HEK293 (cell line): ENCODE measurements around the gene MEX3A.

Experiments used
- PATZ1 ChIP-seq: fragments of 450-650 bp; formaldehyde crosslinking; IDR thresholded peaks from 2 replicates; pipeline ENCODE4 v1.5.1; 2016; ENCODE audit warnings: missing biosample characterization, missing genetic modification characterization
- ZBTB49 ChIP-seq: fragments of 450-650 bp; formaldehyde crosslinking; IDR thresholded peaks from 2 replicates; pipeline ENCODE4 v1.5.1; 2016; ENCODE audit warnings: missing biosample characterization, missing genetic modification characterization, low read depth
- ZBTB6 ChIP-seq: fragments of 450-650 bp; formaldehyde crosslinking; IDR thresholded peaks from 2 replicates; pipeline ENCODE4 v1.5.1; 2017; ENCODE audit warnings: missing biosample characterization, missing genetic modification characterization
- ZNF24 ChIP-seq: fragments of 450-650 bp; formaldehyde crosslinking; IDR thresholded peaks from 2 replicates; pipeline ENCODE4 v1.5.1; 2016; ENCODE audit warnings: missing biosample characterization, missing genetic modification characterization
- ZNF416 ChIP-seq: fragments of 450-650 bp; formaldehyde crosslinking; IDR thresholded peaks from 2 replicates; pipeline ENCODE4 v1.5.1; 2016; ENCODE audit warnings: missing biosample characterization, missing genetic modification characterization
- ZNF488 ChIP-seq: fragments of 450-650 bp; formaldehyde crosslinking; IDR thresholded peaks from 2 replicates; pipeline ENCODE4 v1.5.1; 2016; ENCODE audit warnings: missing biosample characterization, missing genetic modification characterization
- ZNF510 ChIP-seq: fragments of 450-650 bp; formaldehyde crosslinking; IDR thresholded peaks from 2 replicates; pipeline ENCODE4 v1.5.1; 2018; ENCODE audit warnings: mild to moderate bottlenecking, missing genetic modification characterization, missing biosample characterization; ENCODE audit not compliant: insufficient replicate concordance
- ZNF518A ChIP-seq: fragments of 450-650 bp; formaldehyde crosslinking; conservative IDR thresholded peaks from 2 replicates; pipeline ENCODE4 v1.5.1; 2016; ENCODE audit warnings: low read depth, missing biosample characterization, missing genetic modification characterization
- ZNF658 ChIP-seq: fragments of 450-650 bp; formaldehyde crosslinking; IDR thresholded peaks from 2 replicates; pipeline ENCODE4; 2016; ENCODE audit warnings: missing biosample characterization, missing genetic modification characterization
- ZNF692 ChIP-seq: fragments of 450-650 bp; formaldehyde crosslinking; IDR thresholded peaks from 2 replicates; pipeline ENCODE4 v1.5.1; 2016; ENCODE audit warnings: missing biosample characterization, missing genetic modification characterization
- ZNF701 ChIP-seq: fragments of 450-650 bp; formaldehyde crosslinking; IDR thresholded peaks from 2 replicates; pipeline ENCODE4 v1.5.1; 2016; ENCODE audit warnings: missing biosample characterization, missing genetic modification characterization
- ZSCAN30 ChIP-seq: fragments of 450-650 bp; IDR thresholded peaks from 2 replicates; pipeline ENCODE4 v1.5.1; 2018; ENCODE audit warnings: missing biosample characterization, mild to moderate bottlenecking, missing genetic modification characterization, moderate library complexity

The MEX3A gene

GRCh38 chr1:156129687-156130577 lies 47.7 kb upstream of the MEX3A start (continued):
- TF ChIP-seq ZNF488 (tag by site-specific recombination), result no peak
- TF ChIP-seq ZNF658 (tag by site-specific recombination), result no peak
- TF ChIP-seq ZNF518A (tag by site-specific recombination), result peak; percentile 44; the same call in 1 of the 2 replicates
- TF ChIP-seq ZNF510, result no peak
- TF ChIP-seq ZBTB49, result no peak
- peak; percentile 80; the same call in 1 of the 2 replicates for TF ChIP-seq ZSCAN30 (tag by site-specific recombination)
- TF ChIP-seq PATZ1 (tag by site-specific recombination), result peak; percentile 99
- TF ChIP-seq ZNF416 (tag by site-specific recombination), result peak; percentile 98
- no peak for TF ChIP-seq ZBTB6 (tag by site-specific recombination)
- peak; percentile 73 for TF ChIP-seq ZNF692 (tag by site-specific recombination)
- peak; percentile 67; the same call in 1 of the 2 replicates for TF ChIP-seq ZNF24 (tag by site-specific recombination)
- no peak for TF ChIP-seq ZNF701 (tag by site-specific recombination)
- TF ChIP-seq, all 188 proteins: peak for 60
